Mesenchymal stem cell (in vitro differentiated cells and primary cell): ENCODE measurements around the gene PTPRE.

ENCODE experiments used
- DNase-seq: peaks from one replicate; pipeline ENCODE4 v3.0.0-alpha.2; 2013
- H2AFZ ChIP-seq: one replicate; pipeline ENCODE4 v1.6.1; 2013; ENCODE audit warnings: low read depth, mild to moderate bottlenecking, control low read depth, inconsistent platforms, low read length, moderate library complexity
- H2AK5ac ChIP-seq: 2 replicates; pipeline ENCODE4 v1.6.1; 2013; ENCODE audit warnings: low read length, moderate library complexity, mild to moderate bottlenecking, inconsistent platforms; ENCODE audit not compliant: severe bottlenecking
- H2BK120ac ChIP-seq: one replicate; pipeline ENCODE4 v1.6.1; 2013; ENCODE audit warnings: low read depth, mild to moderate bottlenecking, inconsistent platforms, low read length, moderate library complexity
- H2BK12ac ChIP-seq, 2 experiments: one replicate each; pipeline ENCODE4 v1.6.1; 2013; ENCODE audit warnings: inconsistent platforms in 2 of 2, low read length in 2 of 2, mild to moderate bottlenecking in 2 of 2, moderate library complexity in 2 of 2, control low read depth in 1 of 2
- H2BK15ac ChIP-seq: one replicate; pipeline ENCODE4 v1.6.1; 2013; ENCODE audit warnings: mild to moderate bottlenecking, low read depth, inconsistent platforms; ENCODE audit not compliant: poor library complexity, severe bottlenecking
- H2BK5ac ChIP-seq: 2 replicates; pipeline ENCODE4 v1.6.1; 2013; ENCODE audit warnings: low read depth, mild to moderate bottlenecking, low read length, control low read depth, inconsistent platforms; ENCODE audit not compliant: poor library complexity, severe bottlenecking
- H3K14ac ChIP-seq, 2 experiments: one replicate each; pipeline ENCODE4 v1.6.1; 2013; ENCODE audit warnings: inconsistent platforms in 2 of 2, low read length in 2 of 2, control low read depth in 1 of 2, mild to moderate bottlenecking in 1 of 2, moderate library complexity in 1 of 2
- H3K18ac ChIP-seq, 2 experiments: one replicate each; pipeline ENCODE4 v1.6.1; 2013; ENCODE audit warnings: inconsistent platforms in 2 of 2, low read length in 2 of 2, control low read depth in 1 of 2, low read depth in 1 of 2, mild to moderate bottlenecking in 1 of 2
- H3K23ac ChIP-seq, 2 experiments: one replicate each; pipeline ENCODE4 v1.6.1; 2013; ENCODE audit warnings: inconsistent platforms in 2 of 2, low read length in 2 of 2, mild to moderate bottlenecking in 2 of 2, moderate library complexity in 2 of 2, control low read depth in 1 of 2
- H3K27ac ChIP-seq: 2 replicates; pipeline ENCODE4 v1.5.1; 2013; ENCODE audit warnings: mild to moderate bottlenecking, moderate library complexity, low read length, control low read depth, inconsistent platforms; ENCODE audit not compliant: poor library complexity, severe bottlenecking
- H3K27me3 ChIP-seq, 2 experiments: 2 replicates each; pipeline versions ENCODE4 v1.6.1 to v1.7.0; 2013; ENCODE audit warnings: low read length in 2 of 2, mild to moderate bottlenecking in 2 of 2, moderate library complexity in 2 of 2, control low read depth in 1 of 2, inconsistent platforms in 1 of 2; ENCODE audit not compliant: control insufficient read depth in 1 of 2, insufficient read depth in 1 of 2
- H3K36me3 ChIP-seq, 2 experiments: 2 replicates each; pipeline versions ENCODE4 v1.6.1 to v1.7.0; 2013; ENCODE audit warnings: low read length in 2 of 2, control low read depth in 1 of 2, inconsistent platforms in 1 of 2, low read depth in 1 of 2, mild to moderate bottlenecking in 1 of 2; ENCODE audit not compliant: insufficient read depth in 2 of 2, control insufficient read depth in 1 of 2
- H3K4ac ChIP-seq, 2 experiments: one replicate each; pipeline ENCODE4 v1.6.1; 2013; ENCODE audit warnings: inconsistent platforms in 2 of 2, low read length in 2 of 2, mild to moderate bottlenecking in 2 of 2, moderate library complexity in 2 of 2, control low read depth in 1 of 2, low read depth in 1 of 2
- H3K4me1 ChIP-seq: 2 replicates; pipeline ENCODE4 v1.6.1; 2013; ENCODE audit warnings: low read depth, low read length, control low read depth; ENCODE audit not compliant: control insufficient read depth, insufficient read depth
- H3K4me2 ChIP-seq: 2 replicates; pipeline ENCODE4 v1.6.1; 2013; ENCODE audit warnings: low read length, mild to moderate bottlenecking, inconsistent platforms; ENCODE audit not compliant: poor library complexity, severe bottlenecking
- H3K4me3 ChIP-seq, 2 experiments: 2 replicates each; pipeline versions ENCODE4 v1.5.1 to v1.7.0; 2013; ENCODE audit warnings: low read length in 2 of 2, mild to moderate bottlenecking in 2 of 2, control low read depth in 1 of 2, low read depth in 1 of 2; ENCODE audit not compliant: insufficient read depth in 1 of 2
- H3K79me1 ChIP-seq: replicated peaks from 2 replicates; pipeline ENCODE4 v1.6.1; 2013; ENCODE audit warnings: mild to moderate bottlenecking, control low read depth, low read length, inconsistent platforms; ENCODE audit not compliant: poor library complexity, severe bottlenecking
- H3K9ac ChIP-seq: 2 replicates; pipeline ENCODE4 v1.7.0; 2013; ENCODE audit warnings: mild to moderate bottlenecking, low read length, moderate library complexity
- H3K9me3 ChIP-seq: 2 replicates; pipeline ENCODE4 v1.7.0; 2013; ENCODE audit warnings: mild to moderate bottlenecking, low read length; ENCODE audit not compliant: control insufficient read depth
- H4K8ac ChIP-seq: one replicate; pipeline ENCODE4 v1.6.1; 2013; ENCODE audit warnings: inconsistent platforms, mild to moderate bottlenecking, low read length, moderate library complexity
- H4K91ac ChIP-seq: one replicate; pipeline ENCODE4 v1.6.1; 2013; ENCODE audit warnings: mild to moderate bottlenecking, low read length, inconsistent platforms
- WGBS: methylation state at CpG from one replicate; pipeline ENCODE4 v1.1.7; 2013; ENCODE audit warnings: mixed read lengths; 5-methylcytosine and 5-hydroxymethylcytosine counted together

PTPRE gene

DNA sequence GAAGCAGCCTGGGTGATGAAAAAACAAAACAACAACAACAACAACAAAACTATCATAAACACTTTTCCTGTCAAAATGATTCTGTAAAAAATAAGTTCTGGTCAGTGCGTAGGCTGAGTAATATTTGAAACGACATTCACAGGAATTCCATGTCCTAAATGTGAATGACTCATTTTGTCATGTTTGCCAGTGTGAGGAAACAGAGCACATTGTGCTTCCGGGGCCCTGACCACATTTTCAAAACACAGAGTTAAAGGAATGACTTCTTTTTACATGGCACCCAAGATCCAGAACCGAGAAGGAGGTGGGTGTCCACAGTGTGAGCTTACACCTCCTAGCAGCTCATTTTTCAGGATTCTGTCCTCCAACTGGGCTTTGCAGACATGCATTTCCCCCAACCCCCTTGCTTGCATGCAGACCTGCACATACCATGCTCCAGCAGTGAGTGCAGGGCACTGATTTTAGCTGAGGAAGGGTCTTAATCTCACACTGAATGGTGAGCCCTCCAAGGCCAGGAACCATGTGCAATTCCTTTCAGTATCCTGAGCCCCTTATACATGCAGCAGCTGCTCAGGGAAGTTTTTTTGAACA lies 17.2 kb upstream of the PTPRE start:
- Histone ChIP-seq H4K91ac (no peak overlapping the region), H3K14ac (no peak overlapping the region), H2BK5ac (no peak overlapping the region), H2AK5ac (no peak overlapping the region), H3K4me3 (no peak overlapping the region), H2AFZ (no peak overlapping the region), H2BK15ac (no peak overlapping the region), H3K18ac (peak overlapping the region; percentile 55 to 79), H3K27me3 (peaks cover 0 to 9% of the 10 kb centered on the region in 2 experiments), H3K23ac (no peak overlapping the region), H2BK120ac (no peak overlapping the region), H4K8ac (peak overlapping the region; percentile 62), H3K4ac (no peak overlapping the region), H3K79me1 (no peaks in the 10 kb centered on the region), H3K9ac (no peak overlapping the region), H2BK12ac (peak overlapping the region in 1 of 2 experiments; percentile 25), H3K4me1 (peaks cover 3% of the 10 kb centered on the region), H3K9me3 (no peaks in the 10 kb centered on the region), H3K4me2 (no peak overlapping the region), H3K36me3 (no peaks in the 10 kb centered on the region), H3K27ac (no peak overlapping the region)
- 6% methylated on average over 4 of the region's 4 CpGs for WGBS
- DNase-seq = peak; percentile 75

DNA sequence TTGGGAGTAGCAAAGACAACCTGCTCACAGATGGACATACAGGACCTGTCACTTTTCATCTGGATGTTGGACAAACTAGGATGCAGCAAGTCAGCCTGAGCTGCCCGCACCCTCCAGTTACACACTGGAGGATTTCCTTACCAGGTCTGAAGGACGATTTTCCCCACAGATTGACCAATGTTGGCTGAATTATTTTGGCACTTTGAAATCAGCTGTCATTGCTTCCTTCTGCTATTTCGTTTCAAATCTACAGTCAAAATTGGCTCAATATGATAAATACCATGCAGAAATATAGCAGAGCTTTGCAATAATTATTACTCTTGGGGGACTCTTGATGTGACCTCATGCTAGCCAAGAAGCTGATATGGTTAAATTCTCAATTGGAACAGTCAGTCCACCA lies 16.7 kb upstream of the PTPRE start:
- Histone ChIP-seq H3K4ac (no peak overlapping the region), H2BK15ac (no peak overlapping the region), H3K4me1 (peaks cover 3% of the 10 kb centered on the region), H3K27me3 (peaks cover 0 to 5% of the 10 kb centered on the region in 2 experiments), H4K91ac (no peak overlapping the region), H2AFZ (no peak overlapping the region), H2BK5ac (no peak overlapping the region), H3K4me3 (no peak overlapping the region), H3K14ac (no peak overlapping the region), H3K27ac (no peak overlapping the region), H3K18ac (no peak overlapping the region), H2BK120ac (no peak overlapping the region), H3K9ac (no peak overlapping the region), H3K23ac (no peak overlapping the region), H3K79me1 (no peaks in the 10 kb centered on the region), H3K4me2 (no peak overlapping the region), H3K36me3 (no peaks in the 10 kb centered on the region), H4K8ac (no peak overlapping the region), H2BK12ac (no peak overlapping the region), H3K9me3 (no peaks in the 10 kb centered on the region), H2AK5ac (no peak overlapping the region)
- DNase-seq = no peak
- 97% methylated on average over 2 of the region's 3 CpGs for WGBS

DNA sequence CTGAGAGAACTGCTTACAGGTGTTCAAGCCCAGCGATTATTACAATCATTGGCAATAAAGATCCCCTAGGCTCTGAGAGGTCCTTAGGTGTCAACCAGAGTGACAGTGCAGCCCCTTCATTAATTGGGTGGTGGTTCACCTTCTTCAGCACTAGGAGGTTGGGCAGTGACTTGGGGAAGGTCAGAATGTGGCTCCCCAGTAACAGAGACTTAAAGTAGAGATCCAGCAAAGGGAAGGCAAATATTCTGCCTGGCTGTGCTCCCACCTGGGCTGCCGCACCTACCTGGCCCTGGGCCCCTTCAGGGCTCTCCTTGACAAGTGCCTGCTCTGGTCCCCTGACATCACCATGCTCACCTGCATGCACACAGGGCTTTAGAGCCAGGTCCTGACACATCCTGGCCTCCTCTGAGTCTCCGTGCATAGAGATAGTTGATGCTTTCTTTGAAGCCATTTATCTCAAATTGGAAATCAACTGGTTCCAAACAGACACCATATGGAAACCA lies 16.0 kb upstream of the PTPRE start:
- no peaks in the 10 kb centered on the region for H3K9me3 ChIP-seq
- H2BK120ac ChIP-seq = no peak overlapping the region
- no peak overlapping the region for H2BK15ac ChIP-seq
- peaks cover 3% of the 10 kb centered on the region for H3K4me1 ChIP-seq
- H2AFZ ChIP-seq = no peak overlapping the region
- H3K4me2 ChIP-seq = no peak overlapping the region
- no peak overlapping the region for H2BK5ac ChIP-seq
- H3K79me1 ChIP-seq = no peaks in the 10 kb centered on the region
- no peak overlapping the region for H2AK5ac ChIP-seq
- H3K9ac ChIP-seq = no peak overlapping the region
- H3K23ac ChIP-seq = no peak overlapping the region
- H3K18ac ChIP-seq = no peak overlapping the region
- no peak overlapping the region for H3K4ac ChIP-seq
- DNase-seq = no peak
- 100% methylated on average over 2 of the region's 3 CpGs for whole genome bisulfite sequencing
- H4K8ac ChIP-seq = no peak overlapping the region
- no peaks in the 10 kb centered on the region for H3K36me3 ChIP-seq
- no peak overlapping the region for H3K27ac ChIP-seq
- H3K4me3 ChIP-seq = no peak overlapping the region
- H4K91ac ChIP-seq = no peak overlapping the region
- peaks cover 0 to 5% of the 10 kb centered on the region in 2 experiments for H3K27me3 ChIP-seq
- no peak overlapping the region for H3K14ac ChIP-seq
- H2BK12ac ChIP-seq = no peak overlapping the region

DNA sequence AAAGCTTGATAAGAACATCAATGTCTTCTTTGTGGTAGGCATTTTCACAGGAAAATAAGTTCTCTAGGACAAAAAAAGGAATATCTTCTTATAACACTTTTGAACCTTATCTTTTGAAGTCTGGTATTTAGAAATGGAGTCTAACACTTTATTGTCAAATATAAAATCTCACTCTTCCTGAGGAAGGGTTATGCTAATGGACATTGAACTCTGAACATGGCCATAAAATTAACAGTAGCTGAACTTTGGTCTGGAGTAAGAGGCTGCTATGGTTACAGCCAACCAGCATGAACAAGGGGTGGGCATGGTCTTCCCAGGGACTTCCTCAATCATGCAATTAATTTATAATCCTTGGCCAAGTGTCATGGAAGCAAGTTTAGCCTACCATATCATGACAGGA lies 14.2 kb upstream of the PTPRE start, which contains the start of gene CLRN3:
TSS of gene CLRN3 (minus strand) at position 199 of the 400 bp plus-strand sequence. CDS start at position 42, 157 bp downstream.
- Histone ChIP-seq H3K18ac (no peak within 1 kb of the TSS), H3K14ac (no peak within 1 kb of the TSS), H3K4me2 (no peak within 1 kb of the TSS), H3K27me3 (peaks cover 0 to 2% of the 10 kb centered on the region in 2 experiments), H2AFZ (no peak within 1 kb of the TSS), H4K8ac (no peak within 1 kb of the TSS), H3K79me1 (no peaks in the 10 kb centered on the region), H4K91ac (no peak within 1 kb of the TSS), H2BK12ac (no peak within 1 kb of the TSS), H3K4ac (no peak within 1 kb of the TSS), H3K27ac (no peak within 1 kb of the TSS), H2BK120ac (no peak within 1 kb of the TSS), H3K23ac (no peak within 1 kb of the TSS), H2AK5ac (no peak within 1 kb of the TSS), H3K9ac (no peak within 1 kb of the TSS), H3K4me1 (peaks cover 3% of the 10 kb centered on the region), H3K4me3 (no peak within 1 kb of the TSS), H2BK5ac (no peak within 1 kb of the TSS), H3K9me3 (no peaks in the 10 kb centered on the region), H3K36me3 (no peaks in the 10 kb centered on the region), H2BK15ac (no peak within 1 kb of the TSS)
- DNase-seq = no peak
